Retinal pigment epithelial cell (primary cell): ENCODE measurements around the gene ATRAID.
"Not testable (repeated sequence)": the region's sequence is repeated elsewhere in the genome, so short reads cannot be mapped to it uniquely, and the experiment has no call there.

Source experiments
- DNase-seq: peaks from one replicate; pipeline ENCODE4 v3.0.0-alpha.2; 2010; ENCODE audit warnings: low read depth
- H3K4me3 ChIP-seq: 2 replicates; pipeline ENCODE4 v1.5.1; 2011; ENCODE audit warnings: mild to moderate bottlenecking, low read length, control low read depth, moderate library complexity
- TF ChIP-seq, protein P1 (sequence below): conservative IDR thresholded peaks from 2 replicates; pipeline ENCODE4 v1.5.1; 2011; ENCODE audit warnings: low read depth, low read length, control low read depth, inconsistent platforms

The ATRAID gene

DNA sequence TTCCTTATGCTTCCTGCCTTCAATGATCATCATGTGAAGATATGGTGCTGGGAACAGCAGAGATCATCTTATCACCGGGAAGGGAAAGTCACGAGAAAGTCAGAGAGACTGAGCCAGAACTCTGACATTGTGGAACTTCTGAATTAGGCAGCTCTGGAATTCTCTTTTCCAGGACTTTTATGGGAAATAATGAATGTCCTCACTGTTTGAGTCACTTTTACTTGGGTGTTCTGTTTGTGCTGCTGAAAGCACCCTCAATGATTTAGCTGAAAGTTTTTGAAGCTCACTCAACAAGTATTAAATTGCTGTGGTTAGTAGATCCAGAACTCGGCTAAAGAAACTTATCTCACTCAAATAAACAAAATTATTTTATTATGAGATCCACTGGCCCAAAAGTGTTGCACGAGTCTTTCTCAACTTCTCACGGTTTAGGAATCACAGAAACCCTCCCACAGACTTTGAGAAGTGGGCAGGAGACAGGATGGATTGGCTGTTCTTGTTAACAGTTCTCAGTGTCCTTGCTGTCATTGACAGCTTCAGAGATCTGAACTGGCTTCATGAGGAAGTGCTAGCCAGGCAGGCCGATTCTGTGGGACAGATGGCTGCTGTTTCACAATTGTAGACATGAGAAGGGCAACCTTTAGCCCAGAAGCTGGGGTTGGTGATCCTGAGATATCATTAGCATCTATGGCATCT, 26.4 kb upstream of the ATRAID start:
- TF ChIP-seq, protein P1, sequence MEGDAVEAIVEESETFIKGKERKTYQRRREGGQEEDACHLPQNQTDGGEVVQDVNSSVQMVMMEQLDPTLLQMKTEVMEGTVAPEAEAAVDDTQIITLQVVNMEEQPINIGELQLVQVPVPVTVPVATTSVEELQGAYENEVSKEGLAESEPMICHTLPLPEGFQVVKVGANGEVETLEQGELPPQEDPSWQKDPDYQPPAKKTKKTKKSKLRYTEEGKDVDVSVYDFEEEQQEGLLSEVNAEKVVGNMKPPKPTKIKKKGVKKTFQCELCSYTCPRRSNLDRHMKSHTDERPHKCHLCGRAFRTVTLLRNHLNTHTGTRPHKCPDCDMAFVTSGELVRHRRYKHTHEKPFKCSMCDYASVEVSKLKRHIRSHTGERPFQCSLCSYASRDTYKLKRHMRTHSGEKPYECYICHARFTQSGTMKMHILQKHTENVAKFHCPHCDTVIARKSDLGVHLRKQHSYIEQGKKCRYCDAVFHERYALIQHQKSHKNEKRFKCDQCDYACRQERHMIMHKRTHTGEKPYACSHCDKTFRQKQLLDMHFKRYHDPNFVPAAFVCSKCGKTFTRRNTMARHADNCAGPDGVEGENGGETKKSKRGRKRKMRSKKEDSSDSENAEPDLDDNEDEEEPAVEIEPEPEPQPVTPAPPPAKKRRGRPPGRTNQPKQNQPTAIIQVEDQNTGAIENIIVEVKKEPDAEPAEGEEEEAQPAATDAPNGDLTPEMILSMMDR, result no peak
- no peak overlapping the region for H3K4me3 ChIP-seq
- DNase-seq, result no peak

DNA sequence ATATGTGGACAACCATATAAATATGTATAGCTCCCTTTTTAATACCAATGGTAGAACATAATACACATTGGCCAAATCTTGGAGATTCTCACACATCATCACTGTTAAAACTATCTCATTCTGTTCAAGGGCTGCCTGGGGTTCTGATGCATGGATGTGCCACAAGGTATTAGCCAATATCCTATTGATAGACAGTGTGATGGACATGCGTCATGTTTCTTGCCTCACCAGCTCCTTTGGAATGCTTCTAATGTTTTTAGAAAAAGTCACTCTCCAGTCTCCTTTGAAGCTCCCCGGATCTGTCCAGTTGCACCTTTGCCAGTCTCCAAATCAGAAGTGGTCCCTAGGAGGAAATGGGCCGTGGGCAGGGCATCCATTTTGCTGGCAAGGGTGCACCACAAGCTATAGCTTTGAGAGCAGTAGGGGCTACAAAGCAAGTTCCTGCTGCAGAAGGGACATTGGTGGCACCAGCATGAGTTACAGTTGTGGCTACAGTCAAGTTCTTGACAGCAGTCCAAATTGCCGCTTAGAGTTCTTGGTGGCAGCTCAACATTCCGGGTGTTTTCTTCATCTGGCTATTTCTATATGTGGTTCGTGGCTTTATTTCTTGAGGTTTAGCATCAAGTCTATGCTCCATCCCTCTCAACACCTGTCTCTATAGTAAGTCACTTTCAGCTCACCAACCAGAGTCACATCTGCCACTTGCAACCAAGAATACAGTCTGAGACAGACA, 25.1 kb upstream of the ATRAID start:
- no peak overlapping the region for H3K4me3 ChIP-seq
- TF ChIP-seq, protein P1, result no peak
- DNase-seq, result no peak

DNA sequence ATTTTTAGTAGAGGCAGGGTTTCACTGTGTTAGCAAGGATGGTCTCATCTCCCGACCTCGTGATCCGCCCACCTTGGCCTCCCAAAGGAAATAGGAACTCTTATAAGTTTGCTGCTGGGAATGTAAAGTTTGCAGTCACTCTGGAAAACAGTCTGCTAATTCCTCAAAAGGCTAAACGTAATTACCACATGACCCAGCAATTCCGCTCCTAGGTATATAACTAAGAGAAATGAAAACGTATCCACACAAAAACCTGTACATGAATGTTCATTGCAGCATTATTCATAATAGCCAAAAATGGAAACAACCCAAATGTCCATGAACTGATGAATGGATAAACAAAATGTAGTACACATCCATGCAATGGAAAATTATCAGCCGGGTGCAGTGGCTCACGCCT, 21.9 kb upstream of the ATRAID start:
- no peak overlapping the region for H3K4me3 ChIP-seq
- TF ChIP-seq, protein P1, result no peak
- DNase-seq, result no peak

DNA sequence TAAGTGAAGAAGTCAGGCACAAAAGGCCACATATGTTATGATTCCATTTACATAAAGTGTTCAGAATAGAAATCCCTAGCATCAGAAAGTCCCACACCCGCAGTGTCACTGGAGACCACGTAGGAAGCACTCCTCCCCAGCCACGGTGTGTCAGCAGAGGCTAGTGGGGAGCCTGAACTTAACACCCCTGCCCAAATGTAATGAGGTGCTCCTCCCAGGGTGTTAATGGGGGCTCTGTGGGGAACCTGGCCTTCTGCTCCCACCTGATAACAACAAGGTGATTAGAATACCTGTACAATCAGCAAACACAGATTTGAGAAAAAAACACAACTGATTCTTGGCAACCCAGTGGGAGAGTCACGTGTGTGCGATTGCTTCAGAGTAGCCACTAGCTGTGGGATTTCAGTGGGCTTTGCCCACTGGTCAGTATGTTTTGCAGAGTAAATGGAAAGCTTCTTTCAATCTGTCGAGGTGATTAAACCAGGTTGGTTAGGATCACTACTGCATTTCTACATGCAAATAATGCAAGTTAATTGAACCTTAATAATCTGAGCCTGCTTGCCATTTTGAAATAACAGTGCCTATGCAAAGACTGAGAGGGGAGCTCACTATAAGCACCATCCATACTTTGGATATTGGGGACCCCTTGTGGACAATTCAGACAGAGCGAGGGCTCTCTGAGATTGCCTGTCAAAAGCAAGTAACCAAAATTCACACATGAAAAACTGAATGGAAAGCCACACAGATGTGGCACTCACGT, 20.6 kb upstream of the ATRAID start:
- no peak for DNase-seq
- TF ChIP-seq, protein P1, result peak; percentile 85

DNA sequence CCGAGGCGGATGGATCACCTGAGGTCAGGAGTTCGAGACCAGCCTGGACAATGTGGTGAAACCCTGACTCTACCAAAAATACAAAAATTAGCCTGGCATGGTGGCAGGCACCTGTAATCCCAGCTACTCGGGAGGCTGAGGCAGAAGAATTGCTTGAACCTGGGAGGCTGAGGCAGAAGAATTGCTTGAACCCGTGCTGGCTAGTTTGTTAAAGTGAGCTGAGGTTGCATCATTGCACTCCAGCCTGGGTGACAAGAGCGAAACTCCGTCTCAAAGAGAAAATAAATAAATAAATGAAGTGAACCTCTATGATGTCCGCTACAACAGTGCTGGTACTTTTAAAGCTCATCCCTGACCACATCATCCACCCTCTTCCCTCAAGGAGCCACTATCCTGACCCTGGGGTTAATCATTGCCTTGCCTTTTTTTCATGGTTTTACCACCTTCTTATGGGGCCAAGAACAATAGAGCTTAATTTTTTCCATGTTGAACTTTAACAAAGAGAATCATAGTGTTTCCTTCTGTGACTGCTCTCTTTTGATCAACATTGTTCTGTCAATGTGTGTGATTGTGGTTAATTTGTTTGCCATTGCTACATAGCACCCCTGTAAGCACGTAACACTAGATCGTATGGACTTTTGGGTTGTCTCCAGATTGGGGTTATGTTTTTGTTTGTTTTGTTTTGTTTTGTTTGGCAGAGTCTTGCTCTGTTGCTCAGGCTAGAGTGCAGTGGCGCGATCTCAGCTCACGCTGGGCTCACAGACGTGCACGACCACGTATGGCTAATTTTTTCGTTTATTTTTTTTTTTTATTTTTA, 17.1 kb upstream of the ATRAID start:
- DNase-seq, result no peak
- H3K4me3 ChIP-seq, result no peak overlapping the region
- TF ChIP-seq, protein P1, result no peak

More for the DNA sequence above, 20.6 kb upstream of the ATRAID start:
- no peak overlapping the region for H3K4me3 ChIP-seq

DNA sequence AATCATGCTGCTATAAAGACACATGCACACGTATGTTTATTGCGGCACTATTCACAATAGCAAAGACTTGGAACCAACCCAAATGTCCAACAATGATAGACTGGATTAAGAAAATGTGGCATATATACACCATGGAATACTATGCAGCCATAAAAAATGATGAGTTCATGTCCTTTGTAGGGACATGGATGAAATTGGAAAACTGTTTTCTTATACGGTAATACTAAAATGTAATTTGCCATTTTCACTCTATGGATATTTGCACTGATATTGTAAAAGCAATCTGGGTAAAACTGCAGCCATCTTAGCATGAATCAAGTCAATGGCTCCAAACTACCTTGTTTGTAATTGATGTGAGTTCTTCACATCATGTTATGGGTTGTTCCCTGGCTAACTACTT, 16.0 kb upstream of the ATRAID start:
- not testable (repeated sequence) for DNase-seq, H3K4me3 ChIP-seq

DNA sequence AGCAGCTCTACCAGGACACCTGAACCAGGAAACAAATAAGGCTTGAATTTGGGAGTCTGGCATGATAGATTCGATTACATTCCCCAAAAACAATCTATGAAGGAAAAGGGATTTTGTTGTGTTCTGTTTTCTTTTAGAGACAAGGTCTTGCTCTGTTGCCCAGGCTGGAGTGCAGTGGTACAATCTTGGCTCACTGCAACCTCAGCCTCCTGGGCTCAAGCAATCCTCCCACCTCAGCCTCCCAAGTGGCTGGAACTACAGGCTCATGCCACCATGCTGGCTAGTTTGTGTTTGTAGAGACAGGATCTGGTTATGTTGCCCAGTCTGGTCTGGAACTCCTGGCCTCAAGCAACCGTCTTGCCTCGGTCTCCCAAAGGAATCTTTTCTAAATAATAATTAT, 13.8 kb upstream of the ATRAID start:
- DNase-seq, H3K4me3 ChIP-seq: not testable (repeated sequence)
